ENCODE results near the gene TSPYL4. TPM values are rescaled to one million over a fixed set of nuclear protein-coding genes. Genes with fewer than 3 reads are reported as not detected.

TSPYL4 gene
- total and polyA plus RNA-seq, 11 donors = 8.0 to 52.8 (median 30.5) TPM

- DNase-seq (no peak), ATAC-seq (no peak)
- Histone ChIP-seq H3K27me3 (no peaks in the 10 kb centered on the region), H3K9me3 (no peaks in the 10 kb centered on the region), H3K36me3 (peaks cover 0 to 4% (median 3%) of the 10 kb centered on the region in 9 donors), H3K27ac (no peak overlapping the region), H3K4me1 (peaks cover 0 to 33% (median 21%) of the 10 kb centered on the region in 12 donors), H3K4me3 (no peak overlapping the region)
- WGBS, 4 donors = 58 to 83% (median 73%) methylated on average over 1 of the region's 1 CpG
- intact Hi-C loops (cut with DNase I) = loop anchor here in 8 of 10 donors (5.0 to 10.0 kb wide), 7 partner anchors 89 to 282 kb away; partner anchors contain the start of gene DSE (in 2 of the 8)
- TF ChIP-seq POLR2A (IDR thresholded peaks at IDR 0.05) = no peak
- TF ChIP-seq, protein P1, sequence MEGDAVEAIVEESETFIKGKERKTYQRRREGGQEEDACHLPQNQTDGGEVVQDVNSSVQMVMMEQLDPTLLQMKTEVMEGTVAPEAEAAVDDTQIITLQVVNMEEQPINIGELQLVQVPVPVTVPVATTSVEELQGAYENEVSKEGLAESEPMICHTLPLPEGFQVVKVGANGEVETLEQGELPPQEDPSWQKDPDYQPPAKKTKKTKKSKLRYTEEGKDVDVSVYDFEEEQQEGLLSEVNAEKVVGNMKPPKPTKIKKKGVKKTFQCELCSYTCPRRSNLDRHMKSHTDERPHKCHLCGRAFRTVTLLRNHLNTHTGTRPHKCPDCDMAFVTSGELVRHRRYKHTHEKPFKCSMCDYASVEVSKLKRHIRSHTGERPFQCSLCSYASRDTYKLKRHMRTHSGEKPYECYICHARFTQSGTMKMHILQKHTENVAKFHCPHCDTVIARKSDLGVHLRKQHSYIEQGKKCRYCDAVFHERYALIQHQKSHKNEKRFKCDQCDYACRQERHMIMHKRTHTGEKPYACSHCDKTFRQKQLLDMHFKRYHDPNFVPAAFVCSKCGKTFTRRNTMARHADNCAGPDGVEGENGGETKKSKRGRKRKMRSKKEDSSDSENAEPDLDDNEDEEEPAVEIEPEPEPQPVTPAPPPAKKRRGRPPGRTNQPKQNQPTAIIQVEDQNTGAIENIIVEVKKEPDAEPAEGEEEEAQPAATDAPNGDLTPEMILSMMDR (IDR thresholded peaks at IDR 0.05) = no peak
Observed at GRCh38 chr6:116283191-116283590, 29.3 kb upstream of the TSPYL4 start.

DNA sequence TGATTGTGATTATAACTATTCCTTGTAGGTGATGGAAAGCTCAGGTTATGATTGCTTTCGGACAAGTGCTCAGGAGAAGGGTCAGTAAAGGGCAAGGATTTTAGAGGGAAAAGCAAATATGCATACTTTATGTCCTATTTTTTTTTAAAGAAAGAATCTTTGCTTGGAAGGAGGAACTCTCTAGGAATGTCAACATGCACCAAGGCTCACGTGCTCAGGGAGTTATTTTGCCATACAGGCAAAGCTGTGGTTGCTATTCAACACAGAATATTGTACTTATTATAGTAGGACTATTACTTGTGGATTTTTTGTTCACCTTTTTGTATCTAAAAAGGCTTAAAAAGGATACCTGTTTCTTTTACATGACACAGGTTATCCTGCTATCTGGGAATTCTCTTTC, 28.8 kb upstream of the TSPYL4 start:
- intact Hi-C loops (cut with DNase I) = loop anchor here in 8 of 10 donors (5.0 to 10.0 kb wide), 7 partner anchors 90 to 282 kb away; partner anchors contain the start of gene DSE (in 2 of the 8)
- Histone ChIP-seq H3K27me3 (no peaks in the 10 kb centered on the region), H3K36me3 (peaks cover 0 to 8% (median 6%) of the 10 kb centered on the region in 9 donors), H3K4me1 (peaks cover 0 to 38% (median 26%) of the 10 kb centered on the region in 12 donors), H3K4me3 (no peak overlapping the region), H3K9me3 (no peaks in the 10 kb centered on the region), H3K27ac (no peak overlapping the region)
- 64 to 77% (median 75%) methylated on average over 2 of the region's 2 CpGs for WGBS, 4 donors
- ATAC-seq (no peak), DNase-seq (no peak)
- TF ChIP-seq, protein P1 (IDR thresholded peaks at IDR 0.05) = no peak
- no peak for TF ChIP-seq POLR2A (IDR thresholded peaks at IDR 0.05)

- 83 to 88% (median 84%) methylated on average over 5 of the region's 5 CpGs for WGBS, 4 donors
- intact Hi-C loops (cut with DNase I) = loop anchor here in 8 of 10 donors (1.0 to 10.0 kb wide), 8 partner anchors 27 to 284 kb away; partner anchors contain the start of genes DSE (in 2 of the 8) and TSPYL4 (in 1 of the 8)
- H3K4me3 ChIP-seq = peak overlapping the region in 8 of 12 donors; percentile 73 to 97 (median 86)
- no peak for TF ChIP-seq POLR2A (IDR thresholded peaks at IDR 0.05)
- TF ChIP-seq, protein P1 (IDR thresholded peaks at IDR 0.05) = no peak
- H3K27me3 ChIP-seq = no peaks in the 10 kb centered on the region
- DNase-seq = no peak
- peaks cover 8 to 56% (median 42%) of the 10 kb centered on the region in 12 donors for H3K4me1 ChIP-seq
- ATAC-seq = no peak
- H3K9me3 ChIP-seq = no peaks in the 10 kb centered on the region
- peaks cover 0 to 22% (median 6%) of the 10 kb centered on the region in 9 donors for H3K36me3 ChIP-seq
- H3K27ac ChIP-seq = peak overlapping the region in 10 of 12 donors; percentile 89 to 99 (median 97)
Observed at GRCh38 chr6:116280933-116281316, 27.1 kb upstream of the TSPYL4 start.

DNA sequence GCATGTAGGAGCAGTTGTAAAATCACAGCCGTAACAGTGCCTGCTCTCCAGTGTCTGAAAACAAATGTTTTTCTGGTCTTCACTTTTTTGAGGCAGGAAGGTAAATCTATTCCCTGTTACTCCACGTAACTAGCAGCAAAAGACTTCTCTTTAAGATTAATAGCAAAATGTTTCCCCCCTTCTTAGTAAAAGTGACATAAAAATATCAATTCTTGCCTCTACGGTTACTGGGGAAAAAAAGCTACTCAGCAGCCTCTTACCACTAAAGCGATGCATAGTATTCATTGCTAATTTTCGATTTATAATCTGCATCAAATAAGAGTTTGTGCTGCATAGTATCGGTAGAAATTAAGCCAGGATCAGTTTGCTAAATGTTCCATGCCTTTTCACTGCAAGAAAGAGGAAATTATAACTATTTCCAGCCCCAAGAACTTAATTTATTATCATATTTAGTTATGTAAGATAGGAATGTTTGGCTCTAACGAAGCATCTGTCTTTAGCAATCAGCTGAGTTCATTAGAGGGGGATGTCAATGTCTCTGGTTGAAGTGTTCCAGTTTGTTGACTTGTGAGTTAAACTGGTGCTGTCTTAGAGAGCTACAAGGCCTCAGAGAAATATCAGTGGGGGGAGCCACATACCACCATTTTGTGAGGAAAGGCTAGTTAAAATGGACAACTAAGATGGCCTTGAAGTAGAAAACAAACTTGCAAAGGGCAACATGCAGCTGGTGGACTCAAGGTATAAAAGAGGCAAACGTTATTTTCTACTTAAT, 26.5 kb upstream of the TSPYL4 start:
- H3K9me3 ChIP-seq = no peaks in the 10 kb centered on the region
- 14 to 19% (median 17%) methylated on average over 8 of the region's 8 CpGs for WGBS, 4 donors
- peak overlapping the region; percentile 71 to 99 (median 97) for H3K27ac ChIP-seq
- no peak for TF ChIP-seq POLR2A (IDR thresholded peaks at IDR 0.05)
- TF ChIP-seq, protein P1 (IDR thresholded peaks at IDR 0.05) = no peak
- DNase-seq = no peak
- intact Hi-C loops (cut with DNase I) = loop anchor here in 8 of 10 donors (1.0 to 10.0 kb wide), 8 partner anchors 26 to 284 kb away; partner anchors contain the start of genes DSE (in 2 of the 8) and TSPYL4 (in 1 of the 8)
- peaks cover 8 to 62% (median 48%) of the 10 kb centered on the region in 12 donors for H3K4me1 ChIP-seq
- ATAC-seq = no peak
- H3K36me3 ChIP-seq = peaks cover 0 to 23% (median 9%) of the 10 kb centered on the region in 9 donors
- H3K27me3 ChIP-seq = no peaks in the 10 kb centered on the region
- peak overlapping the region; percentile 73 to 97 (median 88) for H3K4me3 ChIP-seq

Data from heart left ventricle (tissue), 16 donors.